ENCODE results near the gene PTPN14. TPM values are rescaled to one million over a fixed set of nuclear protein-coding genes. Genes with fewer than 3 reads are reported as not detected.
"Not testable (repeated sequence)": the region's sequence is repeated elsewhere in the genome, so short reads cannot be mapped to it uniquely, and the experiment has no call there.

Gene PTPN14
- total RNA-seq, 1 experiment from 2014 or later, result 76.4 TPM

- Histone ChIP-seq H2AFZ (ENCODE audit: low read length) (no peak overlapping the region), H4K5ac (ENCODE audit: insufficient read length, low read depth, low read length) (no peak overlapping the region), H2BK20ac (ENCODE audit: low read depth, low read length, poor library complexity, severe bottlenecking) (no peak overlapping the region), H3K23me2 (ENCODE audit: insufficient read length, low read depth, low read length, poor library complexity, severe bottlenecking) (no peaks in the 10 kb centered on the region), H2BK120ac (ENCODE audit: low read depth, low read length, poor library complexity, severe bottlenecking) (no peak overlapping the region), H4K91ac (ENCODE audit: insufficient read length, low read depth, low read length) (no peak overlapping the region), H3K27me3 (ENCODE audit: insufficient read depth, low read length) (no peaks in the 10 kb centered on the region), H2AK5ac (ENCODE audit: insufficient read length, low read length) (no peak overlapping the region), H3K4me2 (ENCODE audit: insufficient read depth, insufficient read length, low read length) (no peak overlapping the region), H3K14ac (ENCODE audit: insufficient read depth, low read length) (no peak overlapping the region), H3K4me1 (ENCODE audit: insufficient read depth, low read length) (peaks cover 8% of the 10 kb centered on the region), H3T11ph (ENCODE audit: low read length) (no peak overlapping the region), H4K8ac (replicated peaks; ENCODE audit: insufficient read length, low read depth, low read length) (no peak overlapping the region), H2BK5ac (ENCODE audit: insufficient read length, low read length) (no peak overlapping the region), H3K18ac (ENCODE audit: insufficient read length, low read depth, low read length) (no peak overlapping the region), H3K9ac (ENCODE audit: extremely low read depth, insufficient read length, low read length) (no peak overlapping the region), H2BK15ac (ENCODE audit: low read depth, low read length) (no peak overlapping the region), H3K23ac (ENCODE audit: insufficient read length, low read depth, low read length) (no peak overlapping the region), H2BK12ac (ENCODE audit: insufficient read length, low read depth, low read length) (no peak overlapping the region), H4K20me1 (ENCODE audit: control insufficient read depth, insufficient read depth, insufficient read length) (no peaks in the 10 kb centered on the region), H3K56ac (ENCODE audit: insufficient read length, low read depth, low read length) (no peak overlapping the region), H3K9me3 (ENCODE audit: control insufficient read depth, low read depth, low read length) (peaks cover 12% of the 10 kb centered on the region), H3K27ac (ENCODE audit: insufficient read length, low read depth, low read length) (no peak overlapping the region), H3K4ac (ENCODE audit: low read depth, low read length) (no peak overlapping the region), H3K79me2 (ENCODE audit: insufficient read depth, low read length) (peaks cover 13% of the 10 kb centered on the region; the same call in 1 of the 2 replicates), H3K79me1 (ENCODE audit: insufficient read depth, low read depth, low read length, poor library complexity, severe bottlenecking) (peaks cover 4% of the 10 kb centered on the region)
- H3K36me3 Mint-ChIP-seq (ENCODE audit: insufficient read depth in 1 of 3, low read depth in 3 of 3), result peaks cover 25 to 40% (median 35%) of the 10 kb centered on the region in 3 experiments
- no peak for DNase-seq
- peaks cover 48 to 60% of the 10 kb centered on the region in 2 experiments for H3K4me1 Mint-ChIP-seq
- no peak for TF ChIP-seq CTCF (conservative IDR thresholded peaks at IDR 0.05)
- peaks cover 28 to 31% of the 10 kb centered on the region in 2 experiments for H3K9me3 Mint-ChIP-seq
- no peak overlapping the region for H3K27ac Mint-ChIP-seq
- H3K27me3 Mint-ChIP-seq (ENCODE audit: low read depth), result no peaks in the 10 kb centered on the region
- no peak overlapping the region for H3K4me3 Mint-ChIP-seq
Measured at GRCh38 chr1:214510477-214510876, 40.9 kb downstream of the PTPN14 start.

GRCh38 chr1:214509622-214510021, 41.8 kb downstream of the PTPN14 start:
- not testable (repeated sequence) for H3K27me3 ChIP-seq (ENCODE audit: insufficient read depth, low read length); H4K8ac ChIP-seq (replicated peaks; ENCODE audit: insufficient read length, low read depth, low read length); H4K20me1 ChIP-seq (ENCODE audit: control insufficient read depth, insufficient read depth, insufficient read length); DNase-seq; H2BK5ac ChIP-seq (ENCODE audit: insufficient read length, low read length); H3K27ac ChIP-seq (ENCODE audit: insufficient read length, low read depth, low read length); H3K27me3 Mint-ChIP-seq (ENCODE audit: low read depth); H3K23ac ChIP-seq (ENCODE audit: insufficient read length, low read depth, low read length); H3K4ac ChIP-seq (ENCODE audit: low read depth, low read length); H2BK12ac ChIP-seq (ENCODE audit: insufficient read length, low read depth, low read length); H3K23me2 ChIP-seq (ENCODE audit: insufficient read length, low read depth, low read length, poor library complexity, severe bottlenecking); H3K18ac ChIP-seq (ENCODE audit: insufficient read length, low read depth, low read length); H2BK15ac ChIP-seq (ENCODE audit: low read depth, low read length); H3K4me2 ChIP-seq (ENCODE audit: insufficient read depth, insufficient read length, low read length); H4K5ac ChIP-seq (ENCODE audit: insufficient read length, low read depth, low read length); H2AK5ac ChIP-seq (ENCODE audit: insufficient read length, low read length); H2BK120ac ChIP-seq (ENCODE audit: low read depth, low read length, poor library complexity, severe bottlenecking); H2AFZ ChIP-seq (ENCODE audit: low read length); H3K27ac Mint-ChIP-seq; H3K56ac ChIP-seq (ENCODE audit: insufficient read length, low read depth, low read length); H3K79me1 ChIP-seq (ENCODE audit: insufficient read depth, low read depth, low read length, poor library complexity, severe bottlenecking); H4K91ac ChIP-seq (ENCODE audit: insufficient read length, low read depth, low read length); H3K14ac ChIP-seq (ENCODE audit: insufficient read depth, low read length); H2BK20ac ChIP-seq (ENCODE audit: low read depth, low read length, poor library complexity, severe bottlenecking); H3K9ac ChIP-seq (ENCODE audit: extremely low read depth, insufficient read length, low read length); H3K4me3 Mint-ChIP-seq; H3T11ph ChIP-seq (ENCODE audit: low read length)
- H3K9me3 ChIP-seq (ENCODE audit: control insufficient read depth, low read depth, low read length), result peaks cover 12% of the 10 kb centered on the region
- peaks cover 14% of the 10 kb centered on the region; the same call in 1 of the 2 replicates for H3K79me2 ChIP-seq (ENCODE audit: insufficient read depth, low read length)
- peaks cover 12% of the 10 kb centered on the region for H3K4me1 ChIP-seq (ENCODE audit: insufficient read depth, low read length)
- Mint-ChIP-seq H3K9me3 (peaks cover 28 to 31% of the 10 kb centered on the region in 2 experiments), H3K36me3 (ENCODE audit: insufficient read depth in 1 of 3, low read depth in 3 of 3) (peaks cover 25 to 40% (median 38%) of the 10 kb centered on the region in 3 experiments), H3K4me1 (peaks cover 50 to 61% of the 10 kb centered on the region in 2 experiments)
- no CpG with 5 or more reads among the region's 3 CpGs for WGBS (ENCODE audit: extremely low coverage, insufficient read length, low lambda C conversion rate)
